ENCODE measurements around the gene NTNG1. TPM values are rescaled to one million over a fixed set of nuclear protein-coding genes. Genes with fewer than 3 reads are reported as not detected.

The NTNG1 gene
- total and polyA plus RNA-seq, 10 of the 15 experiments (the other 5 are each of a cell fraction or from before 2014, with no cell fraction given), result 0.18 to 2.3 (median 1.1) TPM; not detected in 1

DNA sequence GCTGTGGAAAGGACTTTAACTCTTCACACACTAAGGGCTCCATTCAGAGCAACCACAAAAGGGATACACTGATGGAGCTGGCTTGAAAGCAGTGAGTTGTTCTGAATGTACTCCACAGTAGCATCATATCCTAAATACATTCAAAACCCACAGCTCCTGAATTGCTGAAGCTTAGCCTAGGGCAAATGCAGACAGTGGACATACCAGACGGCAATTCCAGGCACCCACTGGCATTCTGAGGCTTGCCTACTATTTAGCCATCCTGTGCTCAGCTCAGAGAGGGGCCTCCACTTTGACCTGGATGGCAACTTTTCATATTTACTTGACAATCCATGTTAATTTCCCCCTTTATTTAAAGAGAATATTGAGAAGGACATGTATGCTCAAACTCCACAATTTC, 303.5 kb downstream of the NTNG1 start:
- 91% methylated on average over 1 of the region's 1 CpG for WGBS (ENCODE audit: insufficient coverage, insufficient replicate concordance, low lambda C conversion rate, missing lambda C conversion rate)
- H3K9ac ChIP-seq (ENCODE audit: control insufficient read depth, insufficient read depth, low read length), result no peak overlapping the region
- no peak for DNase-seq (ENCODE audit: low read depth, low spot score)
- intact Hi-C loops (cut with micrococcal nuclease; ENCODE audit: unreplicated experiment) (no loop called here), in situ Hi-C loops (cut with MboI) (no loop called here)
- ChIA-PET CTCF (interaction anchor here (0.7 to 4.0 kb wide), 6 partner anchors 10 to 85 kb away, joined by 3 to 26 read pairs (median 4); no protein-coding TSS in a partner anchor), SMC1A (ENCODE audit: uncharacterized antibody, unreplicated experiment) (interaction anchor here (0.9 to 4.7 kb wide), 9 partner anchors 8 to 85 kb away, joined by 3 to 37 read pairs (median 5); no protein-coding TSS in a partner anchor), RAD21 (ENCODE audit: unreplicated experiment) (interaction anchor here (1.4 to 1.9 kb wide), 2 partner anchors 9 to 29 kb away, joined by 3 to 6 read pairs; no protein-coding TSS in a partner anchor), POLR2A (no interaction called here)
- no peaks in the 10 kb centered on the region for H3K9me3 ChIP-seq (replicated peaks; ENCODE audit: control insufficient read depth, insufficient read depth, low read length)
- no peaks in the 10 kb centered on the region for H3K4me1 ChIP-seq (ENCODE audit: control insufficient read depth, insufficient read depth, low read length)
- H4K20me1 ChIP-seq (ENCODE audit: control insufficient read depth, insufficient read depth), result no peaks in the 10 kb centered on the region
- no peaks in the 10 kb centered on the region for H3K79me2 ChIP-seq (ENCODE audit: control insufficient read depth, insufficient read depth, low read length)
- H3K4me2 ChIP-seq (ENCODE audit: control insufficient read depth, insufficient read depth), result no peak overlapping the region
- no peak overlapping the region for H2AFZ ChIP-seq (ENCODE audit: control insufficient read depth, low read depth, low read length)
- H3K4me3 ChIP-seq, result no peak overlapping the region
- no peak for FAIRE-seq
- TF ChIP-seq, protein P1, sequence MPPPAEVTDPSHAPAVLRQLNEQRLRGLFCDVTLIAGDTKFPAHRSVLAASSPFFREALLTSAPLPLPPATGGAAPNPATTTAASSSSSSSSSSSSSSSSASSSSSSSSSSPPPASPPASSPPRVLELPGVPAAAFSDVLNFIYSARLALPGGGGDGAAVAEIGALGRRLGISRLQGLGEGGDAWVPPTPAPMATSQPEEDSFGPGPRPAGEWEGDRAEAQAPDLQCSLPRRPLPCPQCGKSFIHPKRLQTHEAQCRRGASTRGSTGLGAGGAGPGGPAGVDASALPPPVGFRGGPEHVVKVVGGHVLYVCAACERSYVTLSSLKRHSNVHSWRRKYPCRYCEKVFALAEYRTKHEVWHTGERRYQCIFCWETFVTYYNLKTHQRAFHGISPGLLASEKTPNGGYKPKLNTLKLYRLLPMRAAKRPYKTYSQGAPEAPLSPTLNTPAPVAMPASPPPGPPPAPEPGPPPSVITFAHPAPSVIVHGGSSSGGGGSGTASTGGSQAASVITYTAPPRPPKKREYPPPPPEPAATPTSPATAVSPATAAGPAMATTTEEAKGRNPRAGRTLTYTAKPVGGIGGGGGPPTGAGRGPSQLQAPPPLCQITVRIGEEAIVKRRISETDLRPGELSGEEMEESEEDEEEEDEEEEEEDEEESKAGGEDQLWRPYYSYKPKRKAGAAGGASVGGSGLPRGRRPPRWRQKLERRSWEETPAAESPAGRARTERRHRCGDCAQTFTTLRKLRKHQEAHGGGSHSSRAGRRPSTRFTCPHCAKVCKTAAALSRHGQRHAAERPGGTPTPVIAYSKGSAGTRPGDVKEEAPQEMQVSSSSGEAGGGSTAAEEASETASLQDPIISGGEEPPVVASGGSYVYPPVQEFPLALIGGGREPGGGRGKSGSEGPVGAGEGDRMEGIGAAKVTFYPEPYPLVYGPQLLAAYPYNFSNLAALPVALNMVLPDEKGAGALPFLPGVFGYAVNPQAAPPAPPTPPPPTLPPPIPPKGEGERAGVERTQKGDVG (CRISPR knock-in tag; IDR thresholded peaks at IDR 0.05), result no peak
- H3K27ac ChIP-seq (ENCODE audit: control insufficient read depth, insufficient read depth), result no peak overlapping the region
- BruUV-seq (replicated peaks), result no TSS peak
- no peak for ATAC-seq
- H3K36me3 ChIP-seq (ENCODE audit: control insufficient read depth in 2 of 2, insufficient read depth in 2 of 2, low read length in 1 of 2), result no peaks in the 10 kb centered on the region
- H3K27me3 ChIP-seq (replicated peaks in 1 of 2; ENCODE audit: control insufficient read depth in 2 of 2, insufficient read depth in 2 of 2, low read length in 1 of 2), result no peaks in the 10 kb centered on the region

DNA sequence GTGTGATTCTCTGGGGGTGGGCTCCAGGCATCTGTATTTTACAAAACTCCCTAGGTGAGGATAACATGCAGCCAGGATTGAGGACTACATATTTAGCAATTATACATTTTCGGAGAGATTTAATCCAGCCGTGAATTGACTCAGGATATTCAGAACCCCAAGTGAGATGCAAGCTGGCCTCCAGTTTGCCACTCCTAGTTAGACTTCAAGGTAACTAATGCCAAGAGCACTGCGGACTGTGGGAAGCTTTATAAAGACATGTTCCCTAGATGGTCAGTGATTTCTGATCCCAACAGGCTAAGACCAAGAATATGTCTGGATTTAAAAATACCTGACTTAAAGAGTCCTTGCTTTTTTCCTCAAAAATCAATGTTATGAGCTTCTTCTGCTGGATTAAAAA, 308.5 kb downstream of the NTNG1 start:
- no peaks in the 10 kb centered on the region for H3K79me2 ChIP-seq (ENCODE audit: control insufficient read depth, insufficient read depth, low read length)
- FAIRE-seq, result no peak
- H4K20me1 ChIP-seq (ENCODE audit: control insufficient read depth, insufficient read depth), result no peaks in the 10 kb centered on the region
- H3K36me3 ChIP-seq (ENCODE audit: control insufficient read depth in 2 of 2, insufficient read depth in 2 of 2, low read length in 1 of 2), result no peaks in the 10 kb centered on the region
- ChIA-PET CTCF (interaction anchor here (0.8 to 6.5 kb wide), 8 partner anchors 8 to 118 kb away, joined by 3 to 66 read pairs (median 8); no protein-coding TSS in a partner anchor), POLR2A (interaction anchor here (1.8 to 4.5 kb wide), 3 partner anchors 11 to 18 kb away, joined by 4 to 19 read pairs (median 6); no protein-coding TSS in a partner anchor), SMC1A (ENCODE audit: uncharacterized antibody, unreplicated experiment) (interaction anchor here (0.6 to 8.3 kb wide), 11 partner anchors 10 to 328 kb away, joined by 3 to 92 read pairs (median 5); no protein-coding TSS in a partner anchor), RAD21 (ENCODE audit: unreplicated experiment) (interaction anchor here (1.1 to 6.1 kb wide), 8 partner anchors 10 to 80 kb away, joined by 3 to 93 read pairs (median 4); no protein-coding TSS in a partner anchor)
- no TSS peak for BruUV-seq (replicated peaks)
- H3K9me3 ChIP-seq (replicated peaks; ENCODE audit: control insufficient read depth, insufficient read depth, low read length), result no peaks in the 10 kb centered on the region
- no peak overlapping the region for H3K27ac ChIP-seq (ENCODE audit: control insufficient read depth, insufficient read depth)
- H3K9ac ChIP-seq (ENCODE audit: control insufficient read depth, insufficient read depth, low read length), result no peak overlapping the region
- in situ Hi-C loops (cut with MboI) (no loop called here), intact Hi-C loops (cut with micrococcal nuclease; ENCODE audit: unreplicated experiment) (no loop called here)
- WGBS (ENCODE audit: insufficient coverage, insufficient replicate concordance, low lambda C conversion rate, missing lambda C conversion rate), result 97% methylated on average over 3 of the region's 3 CpGs
- no peak overlapping the region for H2AFZ ChIP-seq (ENCODE audit: control insufficient read depth, low read depth, low read length)
- no peak for ATAC-seq
- peaks cover 29% of the 10 kb centered on the region for H3K4me1 ChIP-seq (ENCODE audit: control insufficient read depth, insufficient read depth, low read length)
- no peak overlapping the region for H3K4me2 ChIP-seq (ENCODE audit: control insufficient read depth, insufficient read depth)
- no peak for DNase-seq (ENCODE audit: low read depth, low spot score)
- no peaks in the 10 kb centered on the region for H3K27me3 ChIP-seq (replicated peaks in 1 of 2; ENCODE audit: control insufficient read depth in 2 of 2, insufficient read depth in 2 of 2, low read length in 1 of 2)
- no peak overlapping the region for H3K4me3 ChIP-seq
- TF ChIP-seq NR2F1 (conservative IDR thresholded peaks at IDR 0.05) (no peak), FOXM1 (IDR thresholded peaks at IDR 0.05; ENCODE audit: low read depth, low read length) (no peak), RAD51 (IDR thresholded peaks at IDR 0.05) (no peak), EED (IDR thresholded peaks at IDR 0.05; ENCODE audit: low read depth) (no peak)
